ENCODE measurements around the gene IKBKE.

IKBKE gene

GRCh38 chr1:206455666-206456344, 14.5 kb upstream of the IKBKE start:
- no peak for DNase-seq

- DNase-seq, result no peak
These were observed 13.5 kb upstream of the IKBKE start for GRCh38 chr1:206456577-206457370.

GRCh38 chr1:206457408-206458120, 12.7 kb upstream of the IKBKE start:
- no peak for DNase-seq

GRCh38 chr1:206459703-206460102, 10.6 kb upstream of the IKBKE start:
- no peak for DNase-seq

GRCh38 chr1:206460836-206461426, 9.3 kb upstream of the IKBKE start:
- DNase-seq, result no peak

- DNase-seq, result peak; percentile 75 to 81
These were observed 8.4 kb upstream of the IKBKE start for GRCh38 chr1:206461602-206462455.

- no peak for DNase-seq
These were observed 7.1 kb upstream of the IKBKE start for GRCh38 chr1:206463137-206463536.

- no peak for DNase-seq
These were observed 6.4 kb upstream of the IKBKE start for GRCh38 chr1:206463911-206464310.

- DNase-seq, result no peak
These were observed 5.8 kb upstream of the IKBKE start for GRCh38 chr1:206464456-206464964.

GRCh38 chr1:206465951-206466350, 4.3 kb upstream of the IKBKE start:
- DNase-seq, result no peak

GRCh38 chr1:206466840-206467649, 3.2 kb upstream of the IKBKE start:
- DNase-seq, result no peak

GRCh38 chr1:206467915-206468314, 2.4 kb upstream of the IKBKE start:
- DNase-seq, result no peak

- DNase-seq, result no peak
These were observed 1.7 kb upstream of the IKBKE start for GRCh38 chr1:206468571-206468970.

GRCh38 chr1:206469411-206469932, 804 bp upstream of the IKBKE start:
- DNase-seq, result peak; percentile 37 to 43

- no peak for DNase-seq
These were observed 577 bp downstream of the IKBKE start for GRCh38 chr1:206470692-206471414.

- DNase-seq, result no peak
These were observed 1.1 kb downstream of the IKBKE start for GRCh38 chr1:206471415-206471801.

GRCh38 chr1:206472024-206472423, 1.7 kb downstream of the IKBKE start:
- DNase-seq, result no peak

GRCh38 chr1:206472454-206472853, 2.2 kb downstream of the IKBKE start:
- DNase-seq, result no peak

- DNase-seq, result no peak
These were observed 2.6 kb downstream of the IKBKE start for GRCh38 chr1:206472886-206473285.

GRCh38 chr1:206476058-206476457, 5.8 kb downstream of the IKBKE start:
- no peak for DNase-seq
